K562 (cell line): Measurements from ENCODE around the gene SPATA6. TPM values are rescaled to one million over a fixed set of nuclear protein-coding genes. Genes with fewer than 3 reads are reported as not detected.

ENCODE experiments used
- ATAC-seq: fragments of 200-7000 bp; cut with Tn5 transposase; 3 replicates; pipeline ENCODE4 v1.9.1; 2020; ENCODE audit warnings: moderate library complexity
- BruUV-seq: library from RNA; stranded (reverse); fragments of 400-500 nt; replicated peaks from 2 replicates; lab custom pipeline; 2021; lab: Mats Ljungman, UMichigan
- CTCF ChIA-PET: fragments of 300-600 bp; formaldehyde crosslinking; extraction: SDS; loops from one replicate; lab custom pipeline; 2021; ENCODE audit warnings: low intra/inter-chr PET ratio; lab: Yijun Ruan, JAX
- POLR2A ChIA-PET: fragments of 300-600, 350-650 bp; sonication (Branson Sonifier 250); formaldehyde crosslinking; extraction: SDS; loops from one replicate; lab custom pipeline; 2021; ENCODE audit warnings: antibody characterized with exemption, inconsistent platforms; lab: Yijun Ruan, JAX
- DNase-seq, 4 experiments: peaks; one replicate each; pipeline versions ENCODE4 v3.0.0 to v3.0.0-alpha.2; 2011 to 2018; ENCODE audit warnings: low spot score in 3 of 4, mixed read lengths in 3 of 4; ENCODE audit errors: extremely low read depth in 1 of 4
- FAIRE-seq: peaks from 2 replicates; lab custom pipeline; 2011; peaks lifted over from hg19 to GRCh38; lab: Jason Lieb, UNC
- H2AFZ ChIP-seq: 2 replicates; pipeline ENCODE4 v1.6.0; 2011; ENCODE audit warnings: low read depth, low read length, control low read depth, inconsistent platforms
- H3K27ac ChIP-seq: fragments of 200-600 bp; 3 replicates; pipeline ENCODE4 v1.8.0; 2011; ENCODE audit warnings: low read depth, mild to moderate bottlenecking, control low read depth, inconsistent platforms, low read length, moderate library complexity, mixed read lengths; ENCODE audit errors: extremely low read depth
- H3K27me3 ChIP-seq, 2 experiments: fragments of 300-600 bp in 1 of 2; 2 replicates in 1 of 2; 3 replicates in 1 of 2; pipeline versions ENCODE4 v1.6.0 to v1.8.0; 2011; ENCODE audit warnings: inconsistent platforms in 2 of 2, low read length in 2 of 2, mild to moderate bottlenecking in 1 of 2, mixed read lengths in 1 of 2, moderate library complexity in 1 of 2; ENCODE audit not compliant: control insufficient read depth in 2 of 2, insufficient read depth in 2 of 2
- H3K36me3 ChIP-seq: fragments of 300-600 bp; 3 replicates; pipeline ENCODE4 v1.8.0; 2011; ENCODE audit warnings: mild to moderate bottlenecking, low read length, inconsistent platforms; ENCODE audit not compliant: control insufficient read depth, insufficient read depth
- H3K4me1 ChIP-seq, 2 experiments: fragments of 200-600 bp in 1 of 2; replicated peaks in 1 of 2; 2 replicates in 1 of 2; 3 replicates in 1 of 2; pipeline versions ENCODE4 v1.5.1 to v1.8.0; 2011; ENCODE audit warnings: inconsistent platforms in 2 of 2, low read length in 2 of 2, mild to moderate bottlenecking in 1 of 2, mixed read lengths in 1 of 2, moderate library complexity in 1 of 2; ENCODE audit not compliant: control insufficient read depth in 2 of 2, insufficient read depth in 2 of 2
- H3K4me2 ChIP-seq: 2 replicates; pipeline ENCODE4 v1.6.1; 2011; ENCODE audit warnings: low read length, control low read depth, inconsistent platforms, mixed read lengths; ENCODE audit not compliant: insufficient read depth
- H3K4me3 ChIP-seq: fragments of 200-600 bp; sonication (generic), shearing (Covaris generic); 2 replicates; pipeline ENCODE4 v1.5.1; 2016; ENCODE audit warnings: control low read depth, inconsistent platforms
- H3K79me2 ChIP-seq: fragments of 200-600 bp; 3 replicates; pipeline ENCODE4 v1.8.0; 2011; ENCODE audit warnings: low read length, inconsistent platforms; ENCODE audit not compliant: control insufficient read depth, insufficient read depth
- H3K9ac ChIP-seq, 2 experiments: 2 replicates each; pipeline versions ENCODE4 v1.6.0 to v1.6.1; 2011; ENCODE audit warnings: low read depth in 2 of 2, low read length in 2 of 2, control low read depth in 1 of 2, inconsistent platforms in 1 of 2, mild to moderate bottlenecking in 1 of 2, mixed read lengths in 1 of 2; ENCODE audit not compliant: insufficient read depth in 1 of 2
- H3K9me1 ChIP-seq: one replicate; pipeline ENCODE4 v1.6.0; 2011; ENCODE audit warnings: inconsistent platforms, mild to moderate bottlenecking, low read length, moderate library complexity; ENCODE audit not compliant: control insufficient read depth, insufficient read depth
- H3K9me3 ChIP-seq: replicated peaks from 2 replicates; pipeline ENCODE4 v1.5.1; 2011; ENCODE audit warnings: low read depth, low read length, inconsistent platforms; ENCODE audit not compliant: control insufficient read depth, insufficient read depth
- H4K20me1 ChIP-seq: replicated peaks from 2 replicates; pipeline ENCODE4 v1.6.1; 2011; ENCODE audit warnings: low read length, inconsistent platforms, mixed read lengths; ENCODE audit not compliant: control insufficient read depth, insufficient read depth
- SIRT6 ChIP-seq: IDR thresholded peaks from one replicate; pipeline ENCODE4 v1.6.1; 2012; ENCODE audit warnings: low read depth, mild to moderate bottlenecking, control low read depth, inconsistent platforms, low read length, moderate library complexity
- in situ Hi-C: fragments of 300-500 bp; cut with MboI; formaldehyde crosslinking; loops from 4 replicates; pipeline ENCODE4 v1.15.0; 2018; ENCODE audit warnings: inconsistent platforms, mixed read lengths
- intact Hi-C: fragments of 100-400 bp; cut with micrococcal nuclease; formaldehyde crosslinking; loops from 2 replicates; pipeline ENCODE4 v1.14.2; 2022
- polyA plus RNA-seq, 8 experiments: library from polyadenylated mRNA; depleted of rRNA in 4 of 8; stranded (reverse) in 5 of 8; unstranded in 3 of 8; fragments of >200 nt; fragmentation: Nextera tagmentation in 2 of 8; fragmentation: Illumina TruSeq in 1 of 8; extraction: Ambion mirVana in 2 of 8; extraction: Trizol in 1 of 8; gene quantifications; 2 replicates each; pipeline versions ENCODE4 v1.2.1 to v1.2.3, GENCODE V29; 2011 to 2014; ENCODE audit warnings: inconsistent platforms in 1 of 8, missing spikeins in 1 of 8
- total RNA-seq, 7 experiments: library from RNA; depleted of rRNA in 6 of 7; stranded (reverse); fragments of >200 nt in 6 of 7; fragmentation: Illumina TruSeq in 2 of 7; extraction: Trizol in 2 of 7; gene quantifications; 2 replicates each; pipeline versions ENCODE4 v1.2.1 to v1.2.3, GENCODE V29; 2011 to 2021; ENCODE audit warnings: low replicate concordance in 1 of 7
- TF ChIP-seq, protein P1 (sequence below): IDR thresholded peaks from 2 replicates; pipeline ENCODE4 v1.6.1; 2012; ENCODE audit warnings: low read depth, low read length, improper control_type of control experiment, borderline replicate concordance

Gene SPATA6
- total and polyA plus RNA-seq, 9 of the 15 experiments (the other 6 are each of a cell fraction or from before 2014, with no cell fraction given) = 0.01 to 0.91 (median 0.18) TPM

- TF ChIP-seq, protein P1, sequence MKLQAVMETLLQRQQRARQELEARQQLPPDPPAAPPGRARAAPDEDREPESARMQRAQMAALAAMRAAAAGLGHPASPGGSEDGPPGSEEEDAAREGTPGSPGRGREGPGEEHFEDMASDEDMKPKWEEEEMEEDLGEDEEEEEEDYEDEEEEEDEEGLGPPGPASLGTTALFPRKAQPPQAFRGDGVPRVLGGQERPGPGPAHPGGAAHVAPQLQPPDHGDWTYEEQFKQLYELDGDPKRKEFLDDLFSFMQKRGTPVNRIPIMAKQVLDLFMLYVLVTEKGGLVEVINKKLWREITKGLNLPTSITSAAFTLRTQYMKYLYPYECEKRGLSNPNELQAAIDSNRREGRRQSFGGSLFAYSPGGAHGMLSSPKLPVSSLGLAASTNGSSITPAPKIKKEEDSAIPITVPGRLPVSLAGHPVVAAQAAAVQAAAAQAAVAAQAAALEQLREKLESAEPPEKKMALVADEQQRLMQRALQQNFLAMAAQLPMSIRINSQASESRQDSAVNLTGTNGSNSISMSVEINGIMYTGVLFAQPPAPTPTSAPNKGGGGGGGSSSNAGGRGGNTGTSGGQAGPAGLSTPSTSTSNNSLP = no peak
These were observed 162.4 kb downstream of the SPATA6 start (continued) for GRCh38 chr1:48309564-48310082.

GRCh38 chr1:48302652-48303051 lies 169.4 kb downstream of the SPATA6 start:
- no peak for ATAC-seq
- H3K9ac ChIP-seq = no peak overlapping the region
- no peaks in the 10 kb centered on the region for H3K27me3 ChIP-seq
- intact Hi-C loops = no loop called here
- H3K4me2 ChIP-seq = no peak overlapping the region
- POLR2A ChIA-PET = interaction anchor here (1.0 kb wide), 1 partner anchor 9 kb away, joined by 3 read pairs; no protein-coding TSS in a partner anchor
- H3K36me3 ChIP-seq = no peaks in the 10 kb centered on the region
- no peaks in the 10 kb centered on the region for H3K9me1 ChIP-seq
- no TSS peak for BruUV-seq
- no peaks in the 10 kb centered on the region for H4K20me1 ChIP-seq
- H3K9me3 ChIP-seq = no peaks in the 10 kb centered on the region
- no peak for TF ChIP-seq SIRT6
- H3K4me1 ChIP-seq = no peaks in the 10 kb centered on the region
- H3K27ac ChIP-seq = no peak overlapping the region
- no peak for FAIRE-seq
- in situ Hi-C loops = no loop called here
- CTCF ChIA-PET = no interaction called here
- no peaks in the 10 kb centered on the region for H3K79me2 ChIP-seq
- no peak for DNase-seq
- no peak overlapping the region for H3K4me3 ChIP-seq
- no peak overlapping the region for H2AFZ ChIP-seq
